ENCODE measurements around the gene PROM1.

DNA sequence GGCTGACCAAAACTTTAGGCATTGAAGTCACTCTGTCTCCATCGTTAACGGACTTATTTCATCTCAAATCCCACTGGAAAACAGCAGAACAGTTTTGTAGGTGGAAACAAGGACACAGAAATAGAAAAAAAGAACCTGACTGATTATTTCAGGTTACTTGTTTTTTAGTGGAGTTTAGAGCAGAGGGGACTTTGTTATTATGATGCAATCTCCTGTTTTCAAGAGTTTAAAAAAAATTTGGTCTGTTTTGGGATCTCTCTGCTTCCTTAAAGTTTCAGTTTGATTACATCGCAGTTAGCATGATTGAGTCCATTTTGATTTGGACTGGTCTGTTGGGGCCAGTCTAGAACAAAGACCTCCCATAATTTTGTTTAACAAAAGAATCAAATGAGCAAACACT lies 13.6 kb downstream of the PROM1 start:
- TF ChIP-seq, protein P1, sequence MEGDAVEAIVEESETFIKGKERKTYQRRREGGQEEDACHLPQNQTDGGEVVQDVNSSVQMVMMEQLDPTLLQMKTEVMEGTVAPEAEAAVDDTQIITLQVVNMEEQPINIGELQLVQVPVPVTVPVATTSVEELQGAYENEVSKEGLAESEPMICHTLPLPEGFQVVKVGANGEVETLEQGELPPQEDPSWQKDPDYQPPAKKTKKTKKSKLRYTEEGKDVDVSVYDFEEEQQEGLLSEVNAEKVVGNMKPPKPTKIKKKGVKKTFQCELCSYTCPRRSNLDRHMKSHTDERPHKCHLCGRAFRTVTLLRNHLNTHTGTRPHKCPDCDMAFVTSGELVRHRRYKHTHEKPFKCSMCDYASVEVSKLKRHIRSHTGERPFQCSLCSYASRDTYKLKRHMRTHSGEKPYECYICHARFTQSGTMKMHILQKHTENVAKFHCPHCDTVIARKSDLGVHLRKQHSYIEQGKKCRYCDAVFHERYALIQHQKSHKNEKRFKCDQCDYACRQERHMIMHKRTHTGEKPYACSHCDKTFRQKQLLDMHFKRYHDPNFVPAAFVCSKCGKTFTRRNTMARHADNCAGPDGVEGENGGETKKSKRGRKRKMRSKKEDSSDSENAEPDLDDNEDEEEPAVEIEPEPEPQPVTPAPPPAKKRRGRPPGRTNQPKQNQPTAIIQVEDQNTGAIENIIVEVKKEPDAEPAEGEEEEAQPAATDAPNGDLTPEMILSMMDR (IDR thresholded peaks at IDR 0.05): no peak
- TF ChIP-seq POLR2A (IDR thresholded peaks at IDR 0.05): no peak
